Measurements from ENCODE around the gene PHF19. TPM values are rescaled to one million over a fixed set of nuclear protein-coding genes. Genes with fewer than 3 reads are reported as not detected.

PHF19 gene
- polyA plus RNA-seq, 1 of the 3 experiments (the other 2 are of a cell fraction) = 33.4 TPM

DNA sequence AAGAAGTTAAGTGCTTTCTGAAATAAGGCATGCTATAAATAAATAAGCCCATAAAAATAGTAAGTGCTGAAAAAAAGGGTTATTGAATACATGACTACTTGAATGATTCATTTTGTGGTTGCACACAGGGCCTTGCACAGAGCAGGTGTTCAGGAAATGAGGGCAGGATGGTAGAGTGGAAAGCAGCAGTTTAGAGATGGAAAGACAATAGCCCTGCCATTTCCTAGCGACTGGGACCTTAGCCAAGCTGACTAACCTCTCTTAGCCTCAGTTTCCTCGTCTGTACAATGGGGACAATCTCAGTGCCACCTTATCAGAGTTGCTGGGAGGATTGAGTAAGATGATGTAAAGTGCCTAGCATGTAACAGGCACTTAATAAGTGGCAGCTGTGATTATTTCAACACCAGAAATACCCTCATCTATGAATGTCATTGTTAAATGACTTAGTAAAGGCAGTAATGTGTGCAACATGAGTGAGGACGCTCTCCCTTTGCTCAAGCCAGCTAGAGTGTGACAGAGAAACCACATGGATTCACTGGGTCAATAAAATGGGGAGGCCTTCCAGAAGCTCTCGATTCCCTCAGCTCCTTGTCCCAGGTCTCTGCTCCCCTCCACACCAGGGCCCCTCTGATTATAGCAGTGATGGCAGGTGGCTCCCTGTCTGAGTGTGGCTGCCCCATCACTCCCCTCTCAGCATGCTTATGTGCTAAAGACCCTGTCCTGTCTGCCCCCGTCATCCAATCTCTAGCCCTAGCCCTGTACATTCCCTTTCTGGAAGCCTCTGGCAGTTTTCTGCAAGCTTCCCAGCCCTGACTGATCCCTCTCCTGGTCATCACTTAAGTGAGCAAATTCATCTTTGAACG, 16.0 kb upstream of the PHF19 start (continued):
- TF ChIP-seq REST (IDR thresholded peaks at IDR 0.05; ENCODE audit: low read depth, low read length) = peak; percentile 44; the same call in 1 of the 2 replicates
- peak; percentile 99 for TF ChIP-seq TCF12 (IDR thresholded peaks at IDR 0.05)
- TF ChIP-seq NFIC (IDR thresholded peaks at IDR 0.05; ENCODE audit: borderline replicate concordance) = peak; percentile 79
- peak; percentile 58; the same call in 1 of the 2 replicates for TF ChIP-seq RXRA (IDR thresholded peaks at IDR 0.05; ENCODE audit: borderline replicate concordance, low read depth)
- no peak for TF ChIP-seq CHD2 (IDR thresholded peaks at IDR 0.05; ENCODE audit: low read length, partially characterized antibody)
- no peak for TF ChIP-seq SMC3 (IDR thresholded peaks at IDR 0.05; ENCODE audit: low read depth, low read length)
- TF ChIP-seq SIN3A (IDR thresholded peaks at IDR 0.05; ENCODE audit: borderline replicate concordance, low read depth, low read length) = 0 out of 2 replicates have a peak, but pooled peaks have one; percentile 21
- no peak for TF ChIP-seq CTCF (IDR thresholded peaks at IDR 0.05)
- peak; percentile 85 for TF ChIP-seq FOSL2 (IDR thresholded peaks at IDR 0.05; ENCODE audit: borderline replicate concordance, low read depth)
- TF ChIP-seq JUND (IDR thresholded peaks at IDR 0.05) = peak; percentile 80
- TF ChIP-seq, protein P1, sequence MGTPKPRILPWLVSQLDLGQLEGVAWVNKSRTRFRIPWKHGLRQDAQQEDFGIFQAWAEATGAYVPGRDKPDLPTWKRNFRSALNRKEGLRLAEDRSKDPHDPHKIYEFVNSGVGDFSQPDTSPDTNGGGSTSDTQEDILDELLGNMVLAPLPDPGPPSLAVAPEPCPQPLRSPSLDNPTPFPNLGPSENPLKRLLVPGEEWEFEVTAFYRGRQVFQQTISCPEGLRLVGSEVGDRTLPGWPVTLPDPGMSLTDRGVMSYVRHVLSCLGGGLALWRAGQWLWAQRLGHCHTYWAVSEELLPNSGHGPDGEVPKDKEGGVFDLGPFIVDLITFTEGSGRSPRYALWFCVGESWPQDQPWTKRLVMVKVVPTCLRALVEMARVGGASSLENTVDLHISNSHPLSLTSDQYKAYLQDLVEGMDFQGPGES (IDR thresholded peaks at IDR 0.05; ENCODE audit: low read depth, low read length) = no peak
- TF ChIP-seq, protein P2, sequence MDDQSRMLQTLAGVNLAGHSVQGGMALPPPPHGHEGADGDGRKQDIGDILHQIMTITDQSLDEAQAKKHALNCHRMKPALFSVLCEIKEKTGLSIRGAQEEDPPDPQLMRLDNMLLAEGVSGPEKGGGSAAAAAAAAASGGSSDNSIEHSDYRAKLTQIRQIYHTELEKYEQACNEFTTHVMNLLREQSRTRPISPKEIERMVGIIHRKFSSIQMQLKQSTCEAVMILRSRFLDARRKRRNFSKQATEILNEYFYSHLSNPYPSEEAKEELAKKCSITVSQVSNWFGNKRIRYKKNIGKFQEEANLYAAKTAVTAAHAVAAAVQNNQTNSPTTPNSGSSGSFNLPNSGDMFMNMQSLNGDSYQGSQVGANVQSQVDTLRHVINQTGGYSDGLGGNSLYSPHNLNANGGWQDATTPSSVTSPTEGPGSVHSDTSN (IDR thresholded peaks at IDR 0.05) = peak; percentile 86
- TF ChIP-seq TAF1 (IDR thresholded peaks at IDR 0.05; ENCODE audit: borderline replicate concordance, low read depth, low read length) = no peak
- TF ChIP-seq FOXM1 (IDR thresholded peaks at IDR 0.05; ENCODE audit: low read depth) = peak; percentile 33; the same call in 1 of the 2 replicates
- peak; percentile 95 for TF ChIP-seq MEF2A (IDR thresholded peaks at IDR 0.05; ENCODE audit: borderline replicate concordance, low read depth)
- TF ChIP-seq GABPA (IDR thresholded peaks at IDR 0.05; ENCODE audit: low read depth) = no peak
